ENCODE measurements around the gene TMEM207.

Gene TMEM207

GRCh38 chr3:190494907-190495306 is 45.2 kb upstream of the TMEM207 start:
- TF ChIP-seq CTCF (IDR thresholded peaks at IDR 0.05; ENCODE audit: borderline replicate concordance, insufficient read depth, low read depth, low read length): no peak

GRCh38 chr3:190492966-190493365 is 43.3 kb upstream of the TMEM207 start:
- H3K4me3 ChIP-seq (ENCODE audit: low read depth, low read length): no peak overlapping the region
- no peak for TF ChIP-seq CTCF (IDR thresholded peaks at IDR 0.05; ENCODE audit: borderline replicate concordance, insufficient read depth, low read depth, low read length)

More at GRCh38 chr3:190494907-190495306, 45.2 kb upstream of the TMEM207 start:
- H3K4me3 ChIP-seq (ENCODE audit: low read depth, low read length): no peak overlapping the region

- no peak overlapping the region for H3K4me3 ChIP-seq (ENCODE audit: low read depth, low read length)
- no peak for TF ChIP-seq CTCF (IDR thresholded peaks at IDR 0.05; ENCODE audit: borderline replicate concordance, insufficient read depth, low read depth, low read length)
These were observed 42.4 kb upstream of the TMEM207 start for GRCh38 chr3:190492129-190492528.

- no peak overlapping the region for H3K4me3 ChIP-seq (ENCODE audit: low read depth, low read length)
- TF ChIP-seq CTCF (IDR thresholded peaks at IDR 0.05; ENCODE audit: borderline replicate concordance, insufficient read depth, low read depth, low read length): no peak
These were observed 41.9 kb upstream of the TMEM207 start for GRCh38 chr3:190491533-190492054.

- H3K4me3 ChIP-seq (ENCODE audit: low read depth, low read length): no peak overlapping the region
- TF ChIP-seq CTCF (IDR thresholded peaks at IDR 0.05; ENCODE audit: borderline replicate concordance, insufficient read depth, low read depth, low read length): no peak
These were observed 37.4 kb upstream of the TMEM207 start for GRCh38 chr3:190486908-190487607.

GRCh38 chr3:190486533-190486864 is 36.8 kb upstream of the TMEM207 start:
- no peak for TF ChIP-seq CTCF (IDR thresholded peaks at IDR 0.05; ENCODE audit: borderline replicate concordance, insufficient read depth, low read depth, low read length)
- H3K4me3 ChIP-seq (ENCODE audit: low read depth, low read length): no peak overlapping the region

GRCh38 chr3:190485830-190486532 is 36.3 kb upstream of the TMEM207 start:
- no peak for TF ChIP-seq CTCF (IDR thresholded peaks at IDR 0.05; ENCODE audit: borderline replicate concordance, insufficient read depth, low read depth, low read length)
- no peak overlapping the region for H3K4me3 ChIP-seq (ENCODE audit: low read depth, low read length)
